Superior temporal gyrus (tissue), 1 donor: Measurements from ENCODE around the gene STOX1.
"Not testable (repeated sequence)": the region's sequence is repeated elsewhere in the genome, so short reads cannot be mapped to it uniquely, and the experiment has no call there.

Experiments
- DNase-seq: peaks from one replicate; pipeline ENCODE4 v3.0.0-alpha.2; 2016; ENCODE audit errors: extremely low spot score

Gene STOX1

GRCh38 chr10:68826764-68827591 lies at the start of gene STOX1:
Gene STOX1 (plus strand): TSS chr10:68827531. CDS start chr10:68827624, 93 bp downstream.
- DNase-seq, result peak; percentile 15

GRCh38 chr10:68781613-68782574 lies 45.4 kb upstream of the STOX1 start:
- DNase-seq, result no peak

- no peak for DNase-seq
Observed at GRCh38 chr10:68784476-68784875, 42.9 kb upstream of the STOX1 start.

- DNase-seq, result no peak
Observed at GRCh38 chr10:68787813-68788212, 39.5 kb upstream of the STOX1 start.

- no peak for DNase-seq
Observed at GRCh38 chr10:68790476-68790875, 36.9 kb upstream of the STOX1 start.

- no peak for DNase-seq
Observed at GRCh38 chr10:68792115-68792514, 35.2 kb upstream of the STOX1 start.

GRCh38 chr10:68795886-68796532 lies 31.3 kb upstream of the STOX1 start:
- no peak for DNase-seq

- DNase-seq, result no peak
Observed at GRCh38 chr10:68796605-68797004, 30.7 kb upstream of the STOX1 start.

- DNase-seq, result no peak
Observed at GRCh38 chr10:68800211-68800610, 27.1 kb upstream of the STOX1 start.

GRCh38 chr10:68804692-68805091 lies 22.6 kb upstream of the STOX1 start:
- DNase-seq, result no peak

GRCh38 chr10:68810830-68811229 lies 16.5 kb upstream of the STOX1 start:
- not testable (repeated sequence) for DNase-seq

- no peak for DNase-seq
Observed at GRCh38 chr10:68811314-68812009, 15.9 kb upstream of the STOX1 start.

- no peak for DNase-seq
Observed at GRCh38 chr10:68812420-68812819, 14.9 kb upstream of the STOX1 start.

- DNase-seq, result no peak
Observed at GRCh38 chr10:68813559-68813958, 13.8 kb upstream of the STOX1 start.

- no peak for DNase-seq
Observed at GRCh38 chr10:68816796-68817412, 10.4 kb upstream of the STOX1 start.

GRCh38 chr10:68820359-68820758 lies 7.0 kb upstream of the STOX1 start:
- DNase-seq, result not testable (repeated sequence)

GRCh38 chr10:68822626-68823025 lies 4.7 kb upstream of the STOX1 start:
- DNase-seq, result not testable (repeated sequence)

- not testable (repeated sequence) for DNase-seq
Observed at GRCh38 chr10:68827592-68827959, 245 bp downstream of the STOX1 start.

GRCh38 chr10:68828083-68828601 lies 811 bp downstream of the STOX1 start:
- DNase-seq, result not testable (repeated sequence)

GRCh38 chr10:68828833-68829232 lies 1.5 kb downstream of the STOX1 start:
- DNase-seq, result peak; percentile 17

GRCh38 chr10:68829521-68829920 lies 2.2 kb downstream of the STOX1 start:
- DNase-seq, result peak; percentile 24
